PC-3 (cell line): ENCODE data around the gene DPF3.

Experiments used
- EZH2phosphoT487 ChIP-seq: fragments of 300-600 bp; sonication (generic); IDR thresholded peaks from 2 replicates; pipeline ENCODE4 v1.6.1; 2018; ENCODE audit warnings: mild to moderate bottlenecking, antibody characterized with exemption, low read length, borderline replicate concordance
- TF ChIP-seq, protein P1 (sequence below): fragments of 300-600 bp; sonication (generic); conservative IDR thresholded peaks from 2 replicates; pipeline ENCODE4 v1.5.1; 2017; ENCODE audit warnings: antibody characterized with exemption, low read depth, mild to moderate bottlenecking, low read length

DNA sequence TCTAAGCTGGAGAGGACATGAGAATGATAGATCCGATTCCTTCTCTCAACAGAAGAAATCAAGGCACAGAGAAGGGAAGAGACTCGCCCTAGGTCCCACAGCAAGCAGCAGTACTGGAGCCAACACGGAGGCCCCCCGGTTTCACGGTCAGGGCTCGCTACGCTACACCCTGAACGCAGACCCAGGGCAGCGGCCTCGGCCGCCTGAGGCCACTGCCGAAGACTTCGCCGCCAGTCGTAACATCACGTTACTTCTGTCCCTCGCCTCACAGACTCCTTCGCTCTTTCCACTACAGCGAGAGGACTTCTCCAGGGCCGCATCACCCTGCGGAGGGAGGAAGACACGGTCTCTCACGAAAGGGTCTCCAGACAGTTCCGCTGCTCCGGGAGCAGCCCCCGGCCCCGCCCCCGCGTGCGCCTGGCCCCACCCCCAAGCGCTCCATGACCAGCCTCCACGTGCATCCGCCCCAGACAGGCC, 32.0 kb upstream of the DPF3 start:
- TF ChIP-seq, protein P1, sequence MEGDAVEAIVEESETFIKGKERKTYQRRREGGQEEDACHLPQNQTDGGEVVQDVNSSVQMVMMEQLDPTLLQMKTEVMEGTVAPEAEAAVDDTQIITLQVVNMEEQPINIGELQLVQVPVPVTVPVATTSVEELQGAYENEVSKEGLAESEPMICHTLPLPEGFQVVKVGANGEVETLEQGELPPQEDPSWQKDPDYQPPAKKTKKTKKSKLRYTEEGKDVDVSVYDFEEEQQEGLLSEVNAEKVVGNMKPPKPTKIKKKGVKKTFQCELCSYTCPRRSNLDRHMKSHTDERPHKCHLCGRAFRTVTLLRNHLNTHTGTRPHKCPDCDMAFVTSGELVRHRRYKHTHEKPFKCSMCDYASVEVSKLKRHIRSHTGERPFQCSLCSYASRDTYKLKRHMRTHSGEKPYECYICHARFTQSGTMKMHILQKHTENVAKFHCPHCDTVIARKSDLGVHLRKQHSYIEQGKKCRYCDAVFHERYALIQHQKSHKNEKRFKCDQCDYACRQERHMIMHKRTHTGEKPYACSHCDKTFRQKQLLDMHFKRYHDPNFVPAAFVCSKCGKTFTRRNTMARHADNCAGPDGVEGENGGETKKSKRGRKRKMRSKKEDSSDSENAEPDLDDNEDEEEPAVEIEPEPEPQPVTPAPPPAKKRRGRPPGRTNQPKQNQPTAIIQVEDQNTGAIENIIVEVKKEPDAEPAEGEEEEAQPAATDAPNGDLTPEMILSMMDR = no peak
- no peak for TF ChIP-seq EZH2phosphoT487
